GM06990 (cell line): ENCODE data around the gene CCDC178.
"Not testable (repeated sequence)": the region's sequence is repeated elsewhere in the genome, so short reads cannot be mapped to it uniquely, and the experiment has no call there.

Experiments used
- DNase-seq: peaks from one replicate; pipeline ENCODE4 v3.0.0-alpha.2; 2011; ENCODE audit not compliant: insufficient read length; ENCODE audit errors: extremely low read depth
- H3K27me3 ChIP-seq: replicated peaks from 2 replicates; pipeline ENCODE4 v1.6.0; 2011; ENCODE audit warnings: low read length; ENCODE audit not compliant: control insufficient read depth, insufficient read depth
- H3K36me3 ChIP-seq: 2 replicates; pipeline ENCODE4 v1.5.1; 2011; ENCODE audit warnings: low read length; ENCODE audit not compliant: control insufficient read depth, insufficient read depth
- H3K4me3 ChIP-seq: replicated peaks from 2 replicates; pipeline ENCODE4 v1.5.1; 2011; ENCODE audit warnings: low read depth, mild to moderate bottlenecking, control low read depth, low read length
- TF ChIP-seq, protein P1 (sequence below): IDR thresholded peaks from 2 replicates; pipeline ENCODE4 v1.5.1; 2011; ENCODE audit warnings: low read length, control low read depth, mild to moderate bottlenecking, inconsistent platforms; ENCODE audit not compliant: insufficient read depth, poor library complexity, severe bottlenecking

Gene CCDC178

GRCh38 chr18:33432857-33433256 is 7.7 kb downstream of the CCDC178 start:
- Histone ChIP-seq H3K27me3 (no peaks in the 10 kb centered on the region), H3K36me3 (no peaks in the 10 kb centered on the region), H3K4me3 (no peak overlapping the region)
- no peak for DNase-seq
- TF ChIP-seq, protein P1, sequence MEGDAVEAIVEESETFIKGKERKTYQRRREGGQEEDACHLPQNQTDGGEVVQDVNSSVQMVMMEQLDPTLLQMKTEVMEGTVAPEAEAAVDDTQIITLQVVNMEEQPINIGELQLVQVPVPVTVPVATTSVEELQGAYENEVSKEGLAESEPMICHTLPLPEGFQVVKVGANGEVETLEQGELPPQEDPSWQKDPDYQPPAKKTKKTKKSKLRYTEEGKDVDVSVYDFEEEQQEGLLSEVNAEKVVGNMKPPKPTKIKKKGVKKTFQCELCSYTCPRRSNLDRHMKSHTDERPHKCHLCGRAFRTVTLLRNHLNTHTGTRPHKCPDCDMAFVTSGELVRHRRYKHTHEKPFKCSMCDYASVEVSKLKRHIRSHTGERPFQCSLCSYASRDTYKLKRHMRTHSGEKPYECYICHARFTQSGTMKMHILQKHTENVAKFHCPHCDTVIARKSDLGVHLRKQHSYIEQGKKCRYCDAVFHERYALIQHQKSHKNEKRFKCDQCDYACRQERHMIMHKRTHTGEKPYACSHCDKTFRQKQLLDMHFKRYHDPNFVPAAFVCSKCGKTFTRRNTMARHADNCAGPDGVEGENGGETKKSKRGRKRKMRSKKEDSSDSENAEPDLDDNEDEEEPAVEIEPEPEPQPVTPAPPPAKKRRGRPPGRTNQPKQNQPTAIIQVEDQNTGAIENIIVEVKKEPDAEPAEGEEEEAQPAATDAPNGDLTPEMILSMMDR: no peak

DNA sequence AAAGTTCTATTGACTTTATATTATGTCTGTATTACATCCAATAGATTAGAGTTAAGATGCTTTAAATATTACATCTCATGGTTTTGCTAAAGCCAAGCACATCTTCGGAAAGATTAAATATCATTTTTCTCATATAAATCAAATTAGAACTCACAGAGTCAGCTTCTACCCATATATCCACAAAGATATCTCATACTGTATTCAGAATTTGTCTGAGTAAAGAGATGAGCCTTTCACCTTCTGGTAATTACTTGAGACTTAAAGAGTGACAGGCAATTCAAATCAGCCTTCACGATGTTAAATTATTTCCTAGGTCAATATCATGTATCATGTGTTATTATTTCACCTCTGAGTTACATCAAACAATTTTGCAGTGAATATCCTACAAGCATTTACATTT is 13.0 kb downstream of the CCDC178 start:
- Histone ChIP-seq H3K4me3 (no peak overlapping the region), H3K36me3 (no peaks in the 10 kb centered on the region), H3K27me3 (no peaks in the 10 kb centered on the region)
- no peak for DNase-seq
- TF ChIP-seq, protein P1: no peak

GRCh38 chr18:33424266-33424946 is 16.1 kb downstream of the CCDC178 start:
- Histone ChIP-seq H3K36me3 (no peaks in the 10 kb centered on the region), H3K27me3 (no peaks in the 10 kb centered on the region), H3K4me3 (no peak overlapping the region)
- TF ChIP-seq, protein P1: no peak
- DNase-seq: no peak

GRCh38 chr18:33421225-33421624 is 19.3 kb downstream of the CCDC178 start:
- TF ChIP-seq, protein P1: no peak
- DNase-seq: no peak
- Histone ChIP-seq H3K4me3 (no peak overlapping the region), H3K36me3 (no peaks in the 10 kb centered on the region), H3K27me3 (no peaks in the 10 kb centered on the region)

DNA sequence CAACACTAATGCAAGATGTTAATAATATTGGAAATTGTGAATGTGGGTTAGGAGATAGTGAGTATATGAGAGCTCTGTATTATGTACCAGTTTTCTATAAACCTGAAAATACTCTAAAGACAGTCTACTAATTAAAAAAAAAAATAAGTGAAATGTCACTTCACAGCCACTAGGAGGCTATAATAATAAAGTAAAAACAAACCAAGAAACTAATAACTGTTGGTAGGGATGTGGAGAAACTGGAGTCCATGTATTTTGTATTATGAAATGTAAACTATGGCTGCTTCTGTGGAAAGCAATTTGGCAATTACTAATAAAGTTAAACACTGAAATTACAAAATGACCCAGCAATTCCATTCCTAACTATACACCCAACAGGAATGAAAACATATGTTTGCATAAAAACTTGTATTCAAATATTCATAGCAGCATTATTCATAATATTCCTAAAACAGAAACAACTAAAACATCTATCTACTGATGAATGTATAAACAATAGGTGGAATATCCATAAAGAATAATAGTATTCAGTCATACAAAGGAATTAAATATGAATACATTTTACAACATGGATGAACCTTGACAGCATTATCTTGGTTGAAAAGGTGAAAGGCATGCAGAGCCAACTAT is 36.2 kb downstream of the CCDC178 start:
- Histone ChIP-seq H3K27me3 (no peaks in the 10 kb centered on the region), H3K4me3 (no peak overlapping the region), H3K36me3 (no peaks in the 10 kb centered on the region)
- TF ChIP-seq, protein P1: peak; percentile 18
- DNase-seq: no peak

GRCh38 chr18:33398939-33399338 is 41.6 kb downstream of the CCDC178 start:
- H3K36me3 ChIP-seq, H3K27me3 ChIP-seq, H3K4me3 ChIP-seq, DNase-seq: not testable (repeated sequence)
